Measurements from ENCODE around the gene MAT1A. TPM values are rescaled to one million over a fixed set of nuclear protein-coding genes. Genes with fewer than 3 reads are reported as not detected.

Gene MAT1A
- total RNA-seq, 1 donor: not detected

DNA sequence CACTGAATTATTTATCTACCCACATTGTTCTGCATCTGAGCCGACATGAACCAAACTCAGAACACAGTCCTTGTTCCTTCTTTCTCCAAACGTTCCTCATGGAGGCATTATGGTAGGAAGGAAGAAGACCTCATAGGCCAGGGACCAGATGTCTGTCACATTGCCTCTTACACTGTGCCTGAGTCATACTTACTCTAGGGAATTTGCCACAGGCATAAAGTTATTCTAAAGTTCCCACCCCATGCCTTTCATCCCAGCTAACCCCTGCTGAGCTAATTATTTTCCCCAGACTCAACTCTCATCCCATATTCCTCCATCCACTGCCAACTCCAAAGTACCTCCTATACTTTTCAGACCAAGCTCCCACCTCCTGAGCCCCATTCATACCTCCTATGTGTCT lies 21.2 kb downstream of the MAT1A start:
- DNase-seq (ENCODE audit: low read depth): no peak
- TF ChIP-seq, protein P1, sequence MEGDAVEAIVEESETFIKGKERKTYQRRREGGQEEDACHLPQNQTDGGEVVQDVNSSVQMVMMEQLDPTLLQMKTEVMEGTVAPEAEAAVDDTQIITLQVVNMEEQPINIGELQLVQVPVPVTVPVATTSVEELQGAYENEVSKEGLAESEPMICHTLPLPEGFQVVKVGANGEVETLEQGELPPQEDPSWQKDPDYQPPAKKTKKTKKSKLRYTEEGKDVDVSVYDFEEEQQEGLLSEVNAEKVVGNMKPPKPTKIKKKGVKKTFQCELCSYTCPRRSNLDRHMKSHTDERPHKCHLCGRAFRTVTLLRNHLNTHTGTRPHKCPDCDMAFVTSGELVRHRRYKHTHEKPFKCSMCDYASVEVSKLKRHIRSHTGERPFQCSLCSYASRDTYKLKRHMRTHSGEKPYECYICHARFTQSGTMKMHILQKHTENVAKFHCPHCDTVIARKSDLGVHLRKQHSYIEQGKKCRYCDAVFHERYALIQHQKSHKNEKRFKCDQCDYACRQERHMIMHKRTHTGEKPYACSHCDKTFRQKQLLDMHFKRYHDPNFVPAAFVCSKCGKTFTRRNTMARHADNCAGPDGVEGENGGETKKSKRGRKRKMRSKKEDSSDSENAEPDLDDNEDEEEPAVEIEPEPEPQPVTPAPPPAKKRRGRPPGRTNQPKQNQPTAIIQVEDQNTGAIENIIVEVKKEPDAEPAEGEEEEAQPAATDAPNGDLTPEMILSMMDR (IDR thresholded peaks at IDR 0.05; ENCODE audit: insufficient read depth, low read length): no peak
- no peak overlapping the region for H3K4me3 ChIP-seq (ENCODE audit: low read depth, low read length)

DNA sequence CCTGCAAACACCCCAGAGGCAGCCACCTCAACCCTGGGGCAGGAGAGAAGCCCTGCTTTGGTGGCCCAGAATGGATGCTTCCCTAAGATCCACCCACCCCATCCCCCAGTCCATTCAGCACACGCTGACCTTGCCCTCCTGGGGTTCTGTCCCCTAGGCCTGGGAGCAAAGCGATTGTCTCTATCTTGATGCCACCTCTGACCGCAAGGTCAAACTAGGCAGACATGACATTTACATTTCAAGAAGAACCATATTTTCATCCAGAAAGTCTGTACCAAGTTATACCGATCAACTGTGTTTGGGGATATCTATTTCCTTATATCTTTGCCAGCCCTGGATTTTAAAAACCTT lies 23.0 kb downstream of the MAT1A start:
- DNase-seq (ENCODE audit: low read depth): no peak
- TF ChIP-seq, protein P1 (IDR thresholded peaks at IDR 0.05; ENCODE audit: insufficient read depth, low read length): no peak
- no peak overlapping the region for H3K4me3 ChIP-seq (ENCODE audit: low read depth, low read length)

DNA sequence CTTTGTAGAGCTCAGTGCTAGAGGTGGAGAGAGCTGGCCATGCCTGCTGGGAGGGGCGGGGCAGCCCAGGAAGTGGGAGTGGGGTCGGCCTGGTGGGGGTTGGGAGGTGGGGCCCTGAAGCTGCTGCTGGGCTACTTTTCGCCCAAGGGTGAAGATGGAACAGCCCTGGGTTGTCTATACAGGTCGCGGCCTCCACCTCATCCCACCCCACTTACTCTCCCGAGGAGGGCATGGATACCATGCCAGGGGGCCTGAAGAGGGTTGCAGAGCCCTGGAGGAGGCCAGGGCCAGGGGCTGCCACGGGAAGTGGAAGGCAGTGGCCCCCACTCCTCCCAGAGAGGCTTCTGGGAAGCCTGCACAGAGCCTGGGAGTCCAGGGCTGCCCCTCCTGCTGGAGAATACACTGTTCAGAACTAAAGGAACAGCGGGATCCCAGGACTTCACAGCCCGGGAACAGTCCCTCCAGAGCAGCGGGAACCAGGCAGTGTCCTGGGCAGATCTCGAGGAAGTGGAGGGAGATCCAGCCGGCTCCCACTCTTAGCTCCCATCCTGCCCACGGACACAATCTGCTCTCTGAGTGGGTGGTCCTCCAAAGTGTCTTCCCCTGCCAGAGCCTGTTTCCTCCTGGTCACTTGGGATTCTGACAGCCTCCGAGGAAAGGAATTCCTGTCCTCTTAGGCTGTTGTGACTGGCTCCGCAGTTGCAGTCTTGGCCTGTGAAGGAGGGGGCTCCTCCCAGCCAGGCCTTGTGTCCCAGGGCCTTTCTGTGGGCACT lies 23.5 kb downstream of the MAT1A start:
- no peak for DNase-seq (ENCODE audit: low read depth)
- TF ChIP-seq, protein P1 (IDR thresholded peaks at IDR 0.05; ENCODE audit: insufficient read depth, low read length): no peak
- H3K4me3 ChIP-seq (ENCODE audit: low read depth, low read length): no peak overlapping the region

DNA sequence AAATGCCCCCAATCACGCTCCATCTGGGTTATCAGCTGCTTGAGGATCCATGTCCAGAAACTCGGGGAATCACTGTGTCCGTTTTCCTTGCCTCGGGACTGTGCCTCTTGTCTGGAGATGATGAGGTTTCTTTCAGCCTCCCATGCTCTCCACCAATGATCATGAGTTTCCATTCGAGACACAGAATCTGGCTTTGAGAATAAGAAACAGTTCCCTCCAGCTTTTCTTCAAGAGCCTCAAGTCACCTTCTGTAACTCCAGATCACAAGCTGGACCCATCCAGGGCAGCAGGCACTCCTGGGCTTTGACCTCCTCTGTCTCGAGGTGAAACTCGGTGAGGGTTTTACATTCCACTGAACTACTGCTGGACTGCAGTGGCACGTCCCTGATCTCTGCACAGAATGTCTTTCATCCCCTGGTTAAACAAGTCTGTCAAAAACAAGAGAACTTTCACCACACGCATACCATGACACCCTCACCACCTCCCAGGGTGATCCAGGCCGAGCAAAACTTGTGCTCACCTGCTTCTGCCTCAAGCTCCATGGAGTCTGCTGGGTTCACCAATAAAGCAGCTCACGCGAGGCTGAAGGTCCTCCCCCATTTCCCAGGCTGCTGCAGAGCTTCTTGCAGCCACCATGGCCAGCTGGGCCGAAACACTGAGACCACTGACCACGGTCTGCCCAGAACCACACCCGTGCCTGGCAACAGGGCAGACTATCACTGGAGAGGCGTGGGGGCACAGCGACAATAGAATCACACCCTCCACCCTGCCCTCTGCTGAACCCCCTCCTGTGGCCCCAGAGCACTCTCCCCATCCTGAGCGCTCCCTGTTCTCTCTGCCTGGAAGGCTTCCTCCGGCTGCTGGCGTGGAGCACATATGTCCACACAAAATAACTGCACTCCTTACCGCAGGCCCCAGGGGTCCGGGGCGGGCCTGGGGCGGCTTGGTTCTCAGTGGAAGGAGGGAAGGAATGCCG lies 25.1 kb downstream of the MAT1A start:
- H3K4me3 ChIP-seq (ENCODE audit: low read depth, low read length): no peak overlapping the region
- TF ChIP-seq, protein P1 (IDR thresholded peaks at IDR 0.05; ENCODE audit: insufficient read depth, low read length): no peak
- no peak for DNase-seq (ENCODE audit: low read depth)

DNA sequence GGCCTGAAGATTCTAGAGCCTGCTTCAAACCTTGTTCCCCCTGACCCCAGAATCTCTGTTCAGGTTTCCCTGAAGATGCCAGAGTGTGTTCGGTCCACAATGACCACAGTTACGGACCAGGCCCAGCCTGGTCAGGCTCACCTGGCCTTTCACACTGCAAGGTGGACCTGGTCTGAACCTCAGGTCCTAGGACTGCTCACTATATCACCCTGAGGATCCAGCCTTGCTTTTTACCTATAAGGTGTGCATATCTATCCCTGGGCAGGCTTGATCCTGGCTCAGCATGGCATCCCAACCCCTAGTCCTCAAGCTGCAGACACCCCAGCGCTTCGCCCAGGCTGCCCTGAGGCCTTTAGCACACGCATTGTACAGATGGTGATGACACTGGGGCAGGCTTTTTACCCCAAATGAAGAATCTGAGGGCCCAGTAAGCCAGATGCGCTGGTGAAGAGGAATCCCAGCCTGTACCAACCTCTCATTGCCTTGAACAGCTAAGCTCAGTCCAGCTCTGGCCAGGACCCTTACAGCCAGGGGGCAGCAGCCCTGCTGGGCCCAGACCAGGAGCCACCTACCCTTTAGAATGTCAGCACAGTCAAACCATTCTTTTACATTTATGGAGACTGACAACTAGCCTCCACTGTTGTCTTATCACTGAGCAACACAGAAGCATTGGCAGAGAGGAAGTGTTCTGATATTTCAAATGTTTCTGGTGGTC lies 28.0 kb downstream of the MAT1A start:
- DNase-seq (ENCODE audit: low read depth): no peak
- H3K4me3 ChIP-seq (ENCODE audit: low read depth, low read length): no peak overlapping the region
- TF ChIP-seq, protein P1 (IDR thresholded peaks at IDR 0.05; ENCODE audit: insufficient read depth, low read length): no peak

All from fibroblast of the aortic adventitia (primary cell).